WTC11 (cell line): Measurements from ENCODE around the gene FNDC3A. TPM values are rescaled to one million over a fixed set of nuclear protein-coding genes. Genes with fewer than 3 reads are reported as not detected.

Experiments used
- ATAC-seq: fragments of 200-7000 bp; cut with Tn5 transposase; 2 replicates; pipeline ENCODE4 v1.10.0; 2021; ENCODE audit warnings: mild to moderate bottlenecking, moderate library complexity
- CTCF ChIA-PET: fragments of 300-600 bp; sonication (Branson Sonifier 250); formaldehyde crosslinking; loops from one replicate; lab custom pipeline; 2021; ENCODE audit warnings: antibody characterized with exemption; lab: Charles Lee
- POLR2A ChIA-PET: fragments of 350-600 bp; sonication (Branson Sonifier 250); formaldehyde crosslinking; loops from one replicate; lab custom pipeline; 2021; ENCODE audit warnings: antibody characterized with exemption; lab: Charles Lee
- DNase-seq: peaks from one replicate; pipeline ENCODE4 v3.0.0; 2021; ENCODE audit warnings: low spot score
- H3K27ac Mint-ChIP-seq: 2 replicates; pipeline ENCODE4 v1.8.0; 2021; ENCODE audit warnings: mixed read lengths
- H3K27me3 Mint-ChIP-seq: 2 replicates; pipeline ENCODE4 v1.8.0; 2021; ENCODE audit warnings: low read depth, mild to moderate bottlenecking, moderate library complexity, mixed read lengths
- H3K36me3 Mint-ChIP-seq: 2 replicates; pipeline ENCODE4 v1.8.0; 2021; ENCODE audit warnings: mixed read lengths
- H3K4me1 Mint-ChIP-seq: 2 replicates; pipeline ENCODE4 v1.8.0; 2022; ENCODE audit warnings: mixed read lengths
- H3K4me3 Mint-ChIP-seq: 2 replicates; pipeline ENCODE4 v1.8.0; 2021; ENCODE audit warnings: mild to moderate bottlenecking, moderate library complexity, mixed read lengths
- H3K9me3 Mint-ChIP-seq: 2 replicates; pipeline ENCODE4 v1.8.0; 2021; ENCODE audit warnings: mixed read lengths
- ATF2 ChIP-seq: sonication (generic); formaldehyde crosslinking; IDR thresholded peaks from 2 replicates; pipeline ENCODE4 v1.8.1; 2022; ENCODE audit warnings: low read depth, missing genetic modification reagents, borderline replicate concordance
- ATF3 ChIP-seq: sonication (generic); formaldehyde crosslinking; conservative IDR thresholded peaks from 2 replicates; pipeline ENCODE4 v1.8.1; 2022; ENCODE audit warnings: mild to moderate bottlenecking, missing genetic modification reagents
- ELF4 ChIP-seq: sonication (generic); formaldehyde crosslinking; IDR thresholded peaks from 2 replicates; pipeline ENCODE4 v1.8.1; 2022; ENCODE audit warnings: low read depth, mild to moderate bottlenecking, moderate library complexity, missing genetic modification reagents
- HMGXB4 ChIP-seq: sonication (generic); formaldehyde crosslinking; IDR thresholded peaks from 2 replicates; pipeline ENCODE4 v1.8.1; 2023; ENCODE audit warnings: mild to moderate bottlenecking, moderate library complexity, missing genetic modification reagents
- NFE2L1 ChIP-seq: sonication (generic); formaldehyde crosslinking; IDR thresholded peaks from 2 replicates; pipeline ENCODE4 v1.8.1; 2023; ENCODE audit warnings: missing genetic modification reagents
- NR1H2 ChIP-seq: sonication (generic); formaldehyde crosslinking; IDR thresholded peaks from 2 replicates; pipeline ENCODE4 v1.9.0; 2021; ENCODE audit warnings: mild to moderate bottlenecking, moderate library complexity, missing genetic modification reagents
- SMAD4 ChIP-seq: sonication (generic); formaldehyde crosslinking; IDR thresholded peaks from 2 replicates; pipeline ENCODE4 v1.8.0; 2022; ENCODE audit warnings: mild to moderate bottlenecking, missing genetic modification reagents
- ZBTB21 ChIP-seq: sonication (generic); formaldehyde crosslinking; IDR thresholded peaks from 2 replicates; pipeline ENCODE4 v1.8.1; 2023; ENCODE audit warnings: mild to moderate bottlenecking, missing genetic modification reagents, borderline replicate concordance
- ZBTB43 ChIP-seq: sonication (generic); formaldehyde crosslinking; IDR thresholded peaks from 2 replicates; pipeline ENCODE4 v1.8.1; 2023; ENCODE audit warnings: mild to moderate bottlenecking, missing genetic modification reagents
- ZNF138 ChIP-seq: sonication (generic); formaldehyde crosslinking; conservative IDR thresholded peaks from 2 replicates; pipeline ENCODE4 v1.8.1; 2022; ENCODE audit warnings: mild to moderate bottlenecking, moderate library complexity, missing genetic modification reagents
- ZNF232 ChIP-seq: sonication (generic); formaldehyde crosslinking; IDR thresholded peaks from 2 replicates; pipeline ENCODE4 v1.8.0; 2022; ENCODE audit warnings: mild to moderate bottlenecking, missing genetic modification reagents
- ZNF263 ChIP-seq: sonication (generic); formaldehyde crosslinking; IDR thresholded peaks from 2 replicates; pipeline ENCODE4 v1.8.1; 2022; ENCODE audit warnings: low read depth, mild to moderate bottlenecking, moderate library complexity, missing genetic modification reagents
- ZNF423 ChIP-seq: fragments of 250-450 bp; sonication (Bioruptor Pico); IDR thresholded peaks from 2 replicates; pipeline ENCODE4 v2.1.2; 2022; ENCODE audit warnings: mild to moderate bottlenecking, moderate library complexity
- total RNA-seq: library from RNA; stranded (reverse); gene quantifications from 3 replicates; pipeline ENCODE4 v1.2.3, GENCODE V29; 2021
- TF ChIP-seq, protein P1 (sequence below): sonication (generic); formaldehyde crosslinking; IDR thresholded peaks from 2 replicates; pipeline ENCODE4 v1.8.1; 2022; ENCODE audit warnings: missing genetic modification reagents, borderline replicate concordance
- TF ChIP-seq, protein P2 (sequence below): sonication (generic); formaldehyde crosslinking; IDR thresholded peaks from 2 replicates; pipeline ENCODE4 v1.8.1; 2023; ENCODE audit warnings: mild to moderate bottlenecking, missing genetic modification reagents
- TF ChIP-seq, protein P3 (sequence below): sonication (generic); formaldehyde crosslinking; IDR thresholded peaks from 2 replicates; pipeline ENCODE4 v1.8.0; 2022; ENCODE audit warnings: mild to moderate bottlenecking, missing genetic modification reagents
- TF ChIP-seq, protein P4 (sequence below): sonication (generic); formaldehyde crosslinking; IDR thresholded peaks from 2 replicates; pipeline ENCODE4 v1.8.0; 2022; ENCODE audit warnings: mild to moderate bottlenecking, missing genetic modification reagents
- TF ChIP-seq, protein P5 (sequence below): sonication (generic); formaldehyde crosslinking; IDR thresholded peaks from 2 replicates; pipeline ENCODE4 v1.8.1; 2022; ENCODE audit warnings: low read depth, mild to moderate bottlenecking, moderate library complexity, missing genetic modification reagents, borderline replicate concordance

FNDC3A gene
- total RNA-seq, 1 experiment from 2014 or later = 24.8 TPM

- no peaks in the 10 kb centered on the region for H3K9me3 Mint-ChIP-seq
- CTCF ChIA-PET = no interaction called here
- no peak for ATAC-seq
- DNase-seq = no peak
- H3K36me3 Mint-ChIP-seq = 0 out of 2 replicates have a peak, but pooled peaks cover 3% of the 10 kb centered on the region
- POLR2A ChIA-PET = no interaction called here
- TF ChIP-seq, protein P1, sequence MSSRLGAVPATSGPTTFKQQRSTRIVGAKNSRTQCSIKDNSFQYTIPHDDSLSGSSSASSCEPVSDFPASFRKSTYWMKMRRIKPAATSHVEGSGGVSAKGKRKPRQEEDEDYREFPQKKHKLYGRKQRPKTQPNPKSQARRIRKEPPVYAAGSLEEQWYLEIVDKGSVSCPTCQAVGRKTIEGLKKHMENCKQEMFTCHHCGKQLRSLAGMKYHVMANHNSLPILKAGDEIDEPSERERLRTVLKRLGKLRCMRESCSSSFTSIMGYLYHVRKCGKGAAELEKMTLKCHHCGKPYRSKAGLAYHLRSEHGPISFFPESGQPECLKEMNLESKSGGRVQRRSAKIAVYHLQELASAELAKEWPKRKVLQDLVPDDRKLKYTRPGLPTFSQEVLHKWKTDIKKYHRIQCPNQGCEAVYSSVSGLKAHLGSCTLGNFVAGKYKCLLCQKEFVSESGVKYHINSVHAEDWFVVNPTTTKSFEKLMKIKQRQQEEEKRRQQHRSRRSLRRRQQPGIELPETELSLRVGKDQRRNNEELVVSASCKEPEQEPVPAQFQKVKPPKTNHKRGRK (CRISPR knock-in tag) = no peak
- no peak for TF ChIP-seq NFE2L1 (CRISPR knock-in tag)
- no peak for TF ChIP-seq ZNF138 (CRISPR knock-in tag)
- no peak for TF ChIP-seq ZNF232
- TF ChIP-seq, protein P2, sequence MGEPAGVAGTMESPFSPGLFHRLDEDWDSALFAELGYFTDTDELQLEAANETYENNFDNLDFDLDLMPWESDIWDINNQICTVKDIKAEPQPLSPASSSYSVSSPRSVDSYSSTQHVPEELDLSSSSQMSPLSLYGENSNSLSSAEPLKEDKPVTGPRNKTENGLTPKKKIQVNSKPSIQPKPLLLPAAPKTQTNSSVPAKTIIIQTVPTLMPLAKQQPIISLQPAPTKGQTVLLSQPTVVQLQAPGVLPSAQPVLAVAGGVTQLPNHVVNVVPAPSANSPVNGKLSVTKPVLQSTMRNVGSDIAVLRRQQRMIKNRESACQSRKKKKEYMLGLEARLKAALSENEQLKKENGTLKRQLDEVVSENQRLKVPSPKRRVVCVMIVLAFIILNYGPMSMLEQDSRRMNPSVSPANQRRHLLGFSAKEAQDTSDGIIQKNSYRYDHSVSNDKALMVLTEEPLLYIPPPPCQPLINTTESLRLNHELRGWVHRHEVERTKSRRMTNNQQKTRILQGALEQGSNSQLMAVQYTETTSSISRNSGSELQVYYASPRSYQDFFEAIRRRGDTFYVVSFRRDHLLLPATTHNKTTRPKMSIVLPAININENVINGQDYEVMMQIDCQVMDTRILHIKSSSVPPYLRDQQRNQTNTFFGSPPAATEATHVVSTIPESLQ (CRISPR knock-in tag) = no peak
- no peak for TF ChIP-seq SMAD4 (CRISPR knock-in tag)
- TF ChIP-seq ZBTB43 (CRISPR knock-in tag) = no peak
- TF ChIP-seq ZBTB21 (CRISPR knock-in tag) = no peak
- TF ChIP-seq ATF3 (CRISPR knock-in tag) = no peak
- no peak for TF ChIP-seq ZNF263 (CRISPR knock-in tag)
- TF ChIP-seq, protein P3, sequence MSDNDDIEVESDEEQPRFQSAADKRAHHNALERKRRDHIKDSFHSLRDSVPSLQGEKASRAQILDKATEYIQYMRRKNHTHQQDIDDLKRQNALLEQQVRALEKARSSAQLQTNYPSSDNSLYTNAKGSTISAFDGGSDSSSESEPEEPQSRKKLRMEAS (CRISPR knock-in tag) = no peak
- TF ChIP-seq, protein P4, sequence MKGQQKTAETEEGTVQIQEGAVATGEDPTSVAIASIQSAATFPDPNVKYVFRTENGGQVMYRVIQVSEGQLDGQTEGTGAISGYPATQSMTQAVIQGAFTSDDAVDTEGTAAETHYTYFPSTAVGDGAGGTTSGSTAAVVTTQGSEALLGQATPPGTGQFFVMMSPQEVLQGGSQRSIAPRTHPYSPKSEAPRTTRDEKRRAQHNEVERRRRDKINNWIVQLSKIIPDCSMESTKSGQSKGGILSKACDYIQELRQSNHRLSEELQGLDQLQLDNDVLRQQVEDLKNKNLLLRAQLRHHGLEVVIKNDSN (CRISPR knock-in tag) = no peak
- TF ChIP-seq, protein P5, sequence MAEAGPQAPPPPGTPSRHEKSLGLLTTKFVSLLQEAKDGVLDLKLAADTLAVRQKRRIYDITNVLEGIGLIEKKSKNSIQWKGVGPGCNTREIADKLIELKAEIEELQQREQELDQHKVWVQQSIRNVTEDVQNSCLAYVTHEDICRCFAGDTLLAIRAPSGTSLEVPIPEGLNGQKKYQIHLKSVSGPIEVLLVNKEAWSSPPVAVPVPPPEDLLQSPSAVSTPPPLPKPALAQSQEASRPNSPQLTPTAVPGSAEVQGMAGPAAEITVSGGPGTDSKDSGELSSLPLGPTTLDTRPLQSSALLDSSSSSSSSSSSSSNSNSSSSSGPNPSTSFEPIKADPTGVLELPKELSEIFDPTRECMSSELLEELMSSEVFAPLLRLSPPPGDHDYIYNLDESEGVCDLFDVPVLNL (CRISPR knock-in tag) = no peak
- no peak for TF ChIP-seq NR1H2
- no peak for TF ChIP-seq ELF4 (CRISPR knock-in tag)
- TF ChIP-seq, all 79 proteins: peak for 0
- Mint-ChIP-seq H3K4me3 (no peak overlapping the region), H3K4me1 (peaks cover 8% of the 10 kb centered on the region), H3K27ac (no peak overlapping the region), H3K27me3 (no peaks in the 10 kb centered on the region)
Observed at GRCh38 chr13:49253310-49253709, 277.6 kb downstream of the FNDC3A start.

DNA sequence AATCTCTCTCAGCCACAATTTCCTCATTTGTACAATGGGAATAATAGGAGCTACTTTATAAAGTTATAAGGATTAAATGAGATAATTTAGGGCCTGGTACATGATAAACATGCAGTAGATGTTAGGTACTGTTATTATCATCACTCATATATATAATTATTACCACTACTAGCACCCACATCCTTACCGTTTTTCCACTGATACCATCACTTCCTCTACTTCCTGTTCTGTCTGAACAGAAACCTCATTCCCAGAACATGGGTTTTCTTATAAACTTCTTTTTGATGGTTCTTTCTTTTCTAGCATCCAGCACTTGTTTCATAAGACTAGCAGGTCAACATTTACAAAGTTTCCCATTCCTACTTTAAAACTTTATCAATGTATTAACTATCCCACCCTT is 278.3 kb downstream of the FNDC3A start:
- TF ChIP-seq HMGXB4 (CRISPR knock-in tag) = no peak
- no peak for TF ChIP-seq ATF2 (CRISPR knock-in tag)
- TF ChIP-seq ZNF423 = no peak
- TF ChIP-seq SMAD4 (CRISPR knock-in tag) = no peak
- H3K27me3 Mint-ChIP-seq = no peaks in the 10 kb centered on the region
- H3K4me1 Mint-ChIP-seq = peaks cover 2% of the 10 kb centered on the region
- ChIA-PET POLR2A (no interaction called here), CTCF (no interaction called here)
- no peak overlapping the region for H3K27ac Mint-ChIP-seq
- DNase-seq = no peak
- no peak for ATAC-seq
- 0 out of 2 replicates have a peak, but pooled peaks cover 3% of the 10 kb centered on the region for H3K36me3 Mint-ChIP-seq
- no peaks in the 10 kb centered on the region for H3K9me3 Mint-ChIP-seq
- no peak overlapping the region for H3K4me3 Mint-ChIP-seq
